K562 (cell line): ENCODE measurements around the gene SCUBE1. TPM values are rescaled to one million over a fixed set of nuclear protein-coding genes. Genes with fewer than 3 reads are reported as not detected.

Source experiments
- EP300 ChIP-seq: IDR thresholded peaks from 2 replicates; pipeline ENCODE4 v1.6.1; 2012; ENCODE audit warnings: low read length, improper control_type of control experiment
- FOXJ3 ChIP-seq: sonication (generic); formaldehyde crosslinking; IDR thresholded peaks from 2 replicates; pipeline ENCODE4 v1.4.0; 2020; ENCODE audit warnings: mild to moderate bottlenecking, missing genetic modification reagents
- FOXP1 ChIP-seq: sonication (generic); formaldehyde crosslinking; IDR thresholded peaks from 2 replicates; pipeline ENCODE4 v1.8.0; 2022; ENCODE audit warnings: mild to moderate bottlenecking, missing genetic modification reagents
- KDM2B ChIP-seq: fragments of 250-450 bp; sonication (Bioruptor Pico); IDR thresholded peaks from 2 replicates; pipeline ENCODE4 v1.8.0; 2021; ENCODE audit warnings: mild to moderate bottlenecking, moderate library complexity
- MEIS2 ChIP-seq: fragments of 450-650 bp; IDR thresholded peaks from 2 replicates; pipeline ENCODE4 v1.6.1; 2014; ENCODE audit warnings: mild to moderate bottlenecking; ENCODE audit not compliant: partially characterized antibody
- NR1H2 ChIP-seq: sonication (generic); formaldehyde crosslinking; IDR thresholded peaks from 2 replicates; pipeline ENCODE4 v1.4.0; 2020; ENCODE audit warnings: mild to moderate bottlenecking, missing genetic modification reagents
- PTBP1 ChIP-seq: fragments of 200-400 bp; formaldehyde crosslinking; IDR thresholded peaks from 2 replicates; pipeline ENCODE4 v1.6.1; 2017; ENCODE audit warnings: low read depth, low read length
- SMAD3 ChIP-seq: fragments of 450-650 bp; formaldehyde crosslinking; conservative IDR thresholded peaks from 2 replicates; pipeline ENCODE4 v1.4.0; 2020; ENCODE audit warnings: mild to moderate bottlenecking
- SRSF9 ChIP-seq: fragments of 200-400 bp; formaldehyde crosslinking; IDR thresholded peaks from 2 replicates; pipeline ENCODE4 v1.6.1; 2017; ENCODE audit warnings: low read depth, low read length, borderline replicate concordance
- TCF7 ChIP-seq: sonication (generic); IDR thresholded peaks from 2 replicates; pipeline ENCODE4 v1.6.1; 2016; ENCODE audit warnings: antibody characterized with exemption, borderline replicate concordance
- THRAP3 ChIP-seq: fragments of 450-650 bp; IDR thresholded peaks from 2 replicates; pipeline ENCODE4 v1.6.1; 2016; ENCODE audit warnings: mild to moderate bottlenecking, inconsistent platforms, borderline replicate concordance
- U2AF2 ChIP-seq: fragments of 200-400 bp; formaldehyde crosslinking; optimal IDR thresholded peaks from 2 replicates; pipeline ENCODE3; 2017; ENCODE audit warnings: low read depth, mild to moderate bottlenecking, low read length
- ZNF134 ChIP-seq: fragments of 250-450 bp; sonication (Bioruptor Pico); conservative IDR thresholded peaks from 2 replicates; pipeline ENCODE4 v1.4.0; 2020
- ZNF57 ChIP-seq: fragments of 450-650 bp; formaldehyde crosslinking; IDR thresholded peaks from 2 replicates; pipeline ENCODE4 v1.4.0; 2020; ENCODE audit warnings: mild to moderate bottlenecking, moderate library complexity
- polyA plus RNA-seq, 8 experiments: library from polyadenylated mRNA; depleted of rRNA in 4 of 8; stranded (reverse) in 5 of 8; unstranded in 3 of 8; fragments of >200 nt; fragmentation: Nextera tagmentation in 2 of 8; fragmentation: Illumina TruSeq in 1 of 8; extraction: Ambion mirVana in 2 of 8; extraction: Trizol in 1 of 8; gene quantifications; 2 replicates each; pipeline versions ENCODE4 v1.2.1 to v1.2.3, GENCODE V29; 2011 to 2014; ENCODE audit warnings: inconsistent platforms in 1 of 8, missing spikeins in 1 of 8
- total RNA-seq, 7 experiments: library from RNA; depleted of rRNA in 6 of 7; stranded (reverse); fragments of >200 nt in 6 of 7; fragmentation: Illumina TruSeq in 2 of 7; extraction: Trizol in 2 of 7; gene quantifications; 2 replicates each; pipeline versions ENCODE4 v1.2.1 to v1.2.3, GENCODE V29; 2011 to 2021; ENCODE audit warnings: low replicate concordance in 1 of 7
- TF ChIP-seq, protein P1 (sequence below): fragments of 450-650 bp; IDR thresholded peaks from 2 replicates; pipeline ENCODE4 v1.6.1; 2018; ENCODE audit not compliant: partially characterized antibody
- TF ChIP-seq, protein P2 (sequence below): fragments of 250-450 bp; sonication (Bioruptor Pico); IDR thresholded peaks from 2 replicates; pipeline ENCODE4 v1.8.0; 2022; ENCODE audit warnings: moderate library complexity, mild to moderate bottlenecking, inconsistent platforms
- TF ChIP-seq, protein P3 (sequence below): fragments of 150-350 bp; conservative IDR thresholded peaks from 2 replicates; pipeline ENCODE4 v1.6.1; 2014; ENCODE audit warnings: low read length
- TF ChIP-seq, protein P4 (sequence below), 2 experiments: IDR thresholded peaks in 1 of 2; conservative IDR thresholded peaks in 1 of 2; 2 replicates each; pipeline ENCODE4 v1.6.1; 2016; ENCODE audit warnings: low read depth in 2 of 2, mild to moderate bottlenecking in 1 of 2, missing compliant biosample characterization in 1 of 2, missing genetic modification characterization in 1 of 2, moderate library complexity in 1 of 2

Gene SCUBE1
- total and polyA plus RNA-seq, 9 of the 15 experiments (the other 6 are each of a cell fraction or from before 2014, with no cell fraction given), result 0.03 to 0.47 (median 0.29) TPM; not detected in 6

DNA sequence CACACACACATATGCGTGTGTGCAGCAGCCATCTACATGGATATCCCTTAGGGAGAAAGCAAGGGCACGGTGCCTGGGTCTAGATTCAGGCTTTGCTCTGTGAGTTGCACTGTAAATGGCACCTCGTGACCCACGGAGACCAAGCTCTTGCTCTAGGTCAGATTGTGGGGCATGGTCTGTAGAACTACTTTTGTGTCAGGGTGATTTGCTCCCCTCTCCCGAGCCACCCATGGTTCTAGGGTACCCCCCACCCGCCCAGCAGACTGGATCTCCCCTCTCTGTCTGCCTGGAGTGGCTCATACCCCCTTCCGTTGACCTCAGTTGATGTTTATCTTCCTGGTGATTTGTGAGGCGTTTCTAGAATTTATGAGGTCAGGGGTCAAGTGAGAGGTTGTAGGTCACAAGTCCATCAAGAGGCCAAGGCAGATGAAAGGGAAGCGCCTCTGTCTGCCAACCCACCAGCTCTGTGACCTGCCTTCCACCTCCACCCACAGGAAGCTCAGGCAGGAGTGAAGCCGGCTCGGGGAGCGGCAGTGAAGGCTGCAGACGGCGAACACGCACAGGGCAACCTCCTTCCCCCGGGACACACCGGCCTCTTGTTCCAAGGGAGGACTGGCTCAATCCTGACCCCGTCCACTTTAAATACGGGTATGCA, 80.1 kb downstream of the SCUBE1 start (continued):
- TF ChIP-seq FOXJ3 (CRISPR knock-in tag), result no peak
- TF ChIP-seq, protein P1, sequence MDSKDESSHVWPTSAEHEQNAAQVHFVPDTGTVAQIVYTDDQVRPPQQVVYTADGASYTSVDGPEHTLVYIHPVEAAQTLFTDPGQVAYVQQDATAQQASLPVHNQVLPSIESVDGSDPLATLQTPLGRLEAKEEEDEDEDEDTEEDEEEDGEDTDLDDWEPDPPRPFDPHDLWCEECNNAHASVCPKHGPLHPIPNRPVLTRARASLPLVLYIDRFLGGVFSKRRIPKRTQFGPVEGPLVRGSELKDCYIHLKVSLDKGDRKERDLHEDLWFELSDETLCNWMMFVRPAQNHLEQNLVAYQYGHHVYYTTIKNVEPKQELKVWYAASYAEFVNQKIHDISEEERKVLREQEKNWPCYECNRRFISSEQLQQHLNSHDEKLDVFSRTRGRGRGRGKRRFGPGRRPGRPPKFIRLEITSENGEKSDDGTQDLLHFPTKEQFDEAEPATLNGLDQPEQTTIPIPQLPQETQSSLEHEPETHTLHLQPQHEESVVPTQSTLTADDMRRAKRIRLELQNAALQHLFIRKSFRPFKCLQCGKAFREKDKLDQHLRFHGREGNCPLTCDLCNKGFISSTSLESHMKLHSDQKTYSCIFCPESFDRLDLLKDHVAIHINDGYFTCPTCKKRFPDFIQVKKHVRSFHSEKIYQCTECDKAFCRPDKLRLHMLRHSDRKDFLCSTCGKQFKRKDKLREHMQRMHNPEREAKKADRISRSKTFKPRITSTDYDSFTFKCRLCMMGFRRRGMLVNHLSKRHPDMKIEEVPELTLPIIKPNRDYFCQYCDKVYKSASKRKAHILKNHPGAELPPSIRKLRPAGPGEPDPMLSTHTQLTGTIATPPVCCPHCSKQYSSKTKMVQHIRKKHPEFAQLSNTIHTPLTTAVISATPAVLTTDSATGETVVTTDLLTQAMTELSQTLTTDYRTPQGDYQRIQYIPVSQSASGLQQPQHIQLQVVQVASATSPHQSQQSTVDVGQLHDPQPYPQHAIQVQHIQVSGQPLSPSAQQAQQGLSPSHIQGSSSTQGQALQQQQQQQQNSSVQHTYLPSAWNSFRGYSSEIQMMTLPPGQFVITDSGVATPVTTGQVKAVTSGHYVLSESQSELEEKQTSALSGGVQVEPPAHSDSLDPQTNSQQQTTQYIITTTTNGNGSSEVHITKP, result no peak
- TF ChIP-seq, protein P2, sequence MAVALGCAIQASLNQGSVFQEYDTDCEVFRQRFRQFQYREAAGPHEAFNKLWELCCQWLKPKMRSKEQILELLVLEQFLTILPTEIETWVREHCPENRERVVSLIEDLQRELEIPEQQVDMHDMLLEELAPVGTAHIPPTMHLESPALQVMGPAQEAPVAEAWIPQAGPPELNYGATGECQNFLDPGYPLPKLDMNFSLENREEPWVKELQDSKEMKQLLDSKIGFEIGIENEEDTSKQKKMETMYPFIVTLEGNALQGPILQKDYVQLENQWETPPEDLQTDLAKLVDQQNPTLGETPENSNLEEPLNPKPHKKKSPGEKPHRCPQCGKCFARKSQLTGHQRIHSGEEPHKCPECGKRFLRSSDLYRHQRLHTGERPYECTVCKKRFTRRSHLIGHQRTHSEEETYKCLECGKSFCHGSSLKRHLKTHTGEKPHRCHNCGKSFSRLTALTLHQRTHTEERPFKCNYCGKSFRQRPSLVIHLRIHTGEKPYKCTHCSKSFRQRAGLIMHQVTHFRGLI (CRISPR knock-in tag), result no peak
- TF ChIP-seq, protein P3, sequence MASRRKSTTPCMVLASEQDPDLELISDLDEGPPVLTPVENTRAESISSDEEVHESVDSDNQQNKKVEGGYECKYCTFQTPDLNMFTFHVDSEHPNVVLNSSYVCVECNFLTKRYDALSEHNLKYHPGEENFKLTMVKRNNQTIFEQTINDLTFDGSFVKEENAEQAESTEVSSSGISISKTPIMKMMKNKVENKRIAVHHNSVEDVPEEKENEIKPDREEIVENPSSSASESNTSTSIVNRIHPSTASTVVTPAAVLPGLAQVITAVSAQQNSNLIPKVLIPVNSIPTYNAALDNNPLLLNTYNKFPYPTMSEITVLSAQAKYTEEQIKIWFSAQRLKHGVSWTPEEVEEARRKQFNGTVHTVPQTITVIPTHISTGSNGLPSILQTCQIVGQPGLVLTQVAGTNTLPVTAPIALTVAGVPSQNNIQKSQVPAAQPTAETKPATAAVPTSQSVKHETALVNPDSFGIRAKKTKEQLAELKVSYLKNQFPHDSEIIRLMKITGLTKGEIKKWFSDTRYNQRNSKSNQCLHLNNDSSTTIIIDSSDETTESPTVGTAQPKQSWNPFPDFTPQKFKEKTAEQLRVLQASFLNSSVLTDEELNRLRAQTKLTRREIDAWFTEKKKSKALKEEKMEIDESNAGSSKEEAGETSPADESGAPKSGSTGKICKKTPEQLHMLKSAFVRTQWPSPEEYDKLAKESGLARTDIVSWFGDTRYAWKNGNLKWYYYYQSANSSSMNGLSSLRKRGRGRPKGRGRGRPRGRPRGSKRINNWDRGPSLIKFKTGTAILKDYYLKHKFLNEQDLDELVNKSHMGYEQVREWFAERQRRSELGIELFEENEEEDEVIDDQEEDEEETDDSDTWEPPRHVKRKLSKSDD, result no peak
- TF ChIP-seq, protein P4, sequence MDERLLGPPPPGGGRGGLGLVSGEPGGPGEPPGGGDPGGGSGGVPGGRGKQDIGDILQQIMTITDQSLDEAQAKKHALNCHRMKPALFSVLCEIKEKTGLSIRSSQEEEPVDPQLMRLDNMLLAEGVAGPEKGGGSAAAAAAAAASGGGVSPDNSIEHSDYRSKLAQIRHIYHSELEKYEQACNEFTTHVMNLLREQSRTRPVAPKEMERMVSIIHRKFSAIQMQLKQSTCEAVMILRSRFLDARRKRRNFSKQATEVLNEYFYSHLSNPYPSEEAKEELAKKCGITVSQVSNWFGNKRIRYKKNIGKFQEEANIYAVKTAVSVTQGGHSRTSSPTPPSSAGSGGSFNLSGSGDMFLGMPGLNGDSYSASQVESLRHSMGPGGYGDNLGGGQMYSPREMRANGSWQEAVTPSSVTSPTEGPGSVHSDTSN (CRISPR knock-in tag; IDR thresholded peaks at IDR 0.05; ENCODE audit: low read depth), result no peak
- TF ChIP-seq, protein P4 (tag; conservative IDR thresholded peaks at IDR 0.05; ENCODE audit: low read depth), result peak; percentile 62; the same call in 1 of the 2 replicates
- TF ChIP-seq SMAD3 (CRISPR knock-in tag), result no peak
- TF ChIP-seq U2AF2, result no peak
- TF ChIP-seq MEIS2, result peak; percentile 86
- peak; percentile 84; the same call in 1 of the 2 replicates for TF ChIP-seq TCF7
- peak; percentile 46; the same call in 1 of the 2 replicates for TF ChIP-seq EP300
- no peak for TF ChIP-seq ZNF57 (CRISPR knock-in tag)
- no peak for TF ChIP-seq KDM2B
- TF ChIP-seq THRAP3, result no peak
- TF ChIP-seq PTBP1, result no peak
- TF ChIP-seq SRSF9, result no peak
- TF ChIP-seq FOXP1 (CRISPR knock-in tag), result no peak
- TF ChIP-seq ZNF134 (CRISPR knock-in tag), result no peak
- no peak for TF ChIP-seq NR1H2 (CRISPR knock-in tag)
